Fibroblast of peridontal ligament (primary cell): ENCODE results near the gene FCHO1.
"Not testable (repeated sequence)": the region's sequence is repeated elsewhere in the genome, so short reads cannot be mapped to it uniquely, and the experiment has no call there.

Source experiments
- DNase-seq: peaks from one replicate; pipeline ENCODE4 v3.0.0-alpha.2; 2010; ENCODE audit errors: extremely low read depth

Gene FCHO1

DNA sequence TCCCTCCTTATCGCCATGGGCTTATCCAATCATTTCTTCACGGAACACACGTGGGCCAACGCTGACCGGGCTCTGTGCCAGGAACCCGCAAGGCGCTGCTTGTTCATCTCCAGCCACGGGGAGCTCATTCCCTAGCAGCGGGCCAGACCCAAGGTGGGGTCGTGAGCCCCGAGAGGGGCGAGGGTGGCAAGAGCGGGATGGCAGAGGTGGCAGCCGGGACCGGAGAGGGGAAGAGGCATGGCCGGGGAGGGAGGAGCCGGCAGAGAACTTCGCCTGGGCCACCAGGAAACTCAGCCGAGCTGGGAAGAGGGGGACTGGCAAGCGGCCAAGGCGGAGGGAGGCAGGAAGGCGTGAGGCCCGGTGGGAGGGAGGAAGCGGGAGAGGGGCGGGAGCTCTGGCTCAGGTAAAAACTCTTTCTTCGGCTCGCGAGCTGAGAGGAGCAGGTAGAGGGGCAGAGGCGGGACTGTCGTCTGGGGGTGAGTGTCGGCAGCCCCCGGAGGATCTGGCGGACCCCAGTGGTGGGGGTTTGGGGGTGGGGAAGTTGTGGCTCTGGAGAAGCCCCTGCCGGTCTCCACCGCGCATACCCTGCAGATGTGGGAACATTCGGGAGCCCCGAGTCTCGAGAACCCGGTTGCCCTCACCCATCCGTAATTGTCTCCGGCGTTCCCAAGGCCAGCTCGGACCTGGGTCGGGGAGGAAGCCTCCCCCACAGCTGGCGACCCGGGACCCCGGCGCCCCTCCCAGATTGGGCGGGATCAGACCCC, 43.6 kb downstream of the FCHO1 start, which contains the start of gene B3GNT3:
Gene B3GNT3 (plus strand): TSS at position 408 of the 764 bp plus-strand sequence. CDS start 12,670 bp downstream, outside the sequence.
- no peak for DNase-seq

DNA sequence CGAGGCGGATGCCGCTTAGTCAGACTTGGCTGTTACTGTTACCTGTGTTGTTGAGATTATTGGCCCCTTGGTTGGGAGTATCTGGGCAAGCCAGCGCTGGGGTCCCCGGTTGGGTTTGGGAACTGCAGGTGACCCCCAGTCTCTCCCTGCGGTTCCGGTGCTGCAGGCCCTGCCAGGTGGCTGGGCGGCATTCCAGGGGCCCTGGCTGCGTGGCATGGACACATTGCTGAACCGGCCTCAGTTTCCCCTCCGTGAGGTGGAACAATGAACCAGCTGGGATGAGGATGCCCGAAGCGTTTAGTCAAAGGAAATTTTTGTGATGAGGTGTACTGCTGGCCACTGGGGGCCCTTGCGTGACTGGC, 44.2 kb downstream of the FCHO1 start:
- DNase-seq, result no peak

DNA sequence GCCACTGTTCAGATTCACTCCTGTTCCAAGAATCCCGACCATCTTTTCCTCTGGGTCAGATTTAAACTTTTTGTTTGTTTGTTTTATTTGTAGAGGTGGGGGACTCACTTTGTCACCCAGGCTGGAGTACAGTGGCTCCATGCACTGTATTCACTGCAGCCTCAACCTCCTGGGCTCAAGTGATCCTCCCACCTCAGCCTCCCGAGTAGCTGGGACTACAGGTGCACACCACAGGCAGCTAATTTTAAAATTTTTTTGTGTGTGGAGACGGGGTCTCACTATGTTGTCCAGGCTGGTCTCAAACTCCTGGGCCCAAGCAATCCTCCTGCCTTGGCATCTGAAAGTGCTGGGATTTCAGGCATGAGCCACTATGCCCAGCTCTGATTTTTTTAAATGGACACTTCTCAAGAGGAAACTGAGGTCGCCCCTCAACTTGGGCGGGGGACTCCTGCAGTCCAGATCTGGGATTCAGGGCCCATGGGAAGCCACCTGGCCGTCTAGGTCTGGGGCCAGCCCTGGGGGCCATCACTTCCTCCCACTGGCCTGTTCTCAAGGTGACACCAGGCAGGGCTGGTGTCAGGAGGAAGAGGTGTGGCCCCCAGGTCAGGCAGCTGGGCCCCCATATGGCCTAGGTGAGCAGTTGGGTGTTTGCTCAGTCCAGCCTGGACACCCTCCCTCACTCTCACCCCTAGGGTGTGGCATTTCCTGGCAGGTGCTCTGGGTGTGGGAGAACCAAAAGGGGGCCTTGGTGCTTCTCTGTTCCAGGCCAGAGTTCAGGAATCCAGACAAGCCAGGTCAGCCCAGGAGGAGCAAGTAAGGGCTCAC, 44.9 kb downstream of the FCHO1 start:
- DNase-seq, result no peak

DNA sequence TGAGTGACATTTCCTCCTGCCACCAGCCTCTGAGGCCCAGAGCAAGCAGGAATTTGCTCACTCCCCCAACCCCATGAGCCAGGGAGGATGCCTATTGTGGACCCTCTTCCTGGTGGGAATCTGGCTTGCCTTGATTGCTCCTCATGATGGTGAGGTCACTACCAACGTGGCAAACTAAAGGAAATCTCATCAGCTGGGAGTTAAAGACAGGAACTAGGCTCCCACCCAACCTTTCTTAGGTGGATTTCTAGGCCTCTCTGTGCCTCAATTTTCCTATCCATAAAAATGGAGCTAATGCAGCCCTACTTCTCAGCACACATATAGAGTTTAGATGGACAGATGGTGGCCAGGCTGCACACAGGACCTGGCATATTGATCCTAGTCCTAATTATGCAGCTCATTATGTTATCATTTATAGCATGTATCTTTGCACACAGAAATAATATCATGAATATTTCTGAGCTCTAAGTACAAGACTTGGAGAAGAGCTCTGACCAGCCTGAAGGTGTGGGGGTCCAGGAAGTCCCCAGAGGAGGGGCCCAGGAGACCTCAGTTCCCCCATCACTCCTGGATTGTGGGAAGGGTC, 45.7 kb downstream of the FCHO1 start:
- no peak for DNase-seq

DNA sequence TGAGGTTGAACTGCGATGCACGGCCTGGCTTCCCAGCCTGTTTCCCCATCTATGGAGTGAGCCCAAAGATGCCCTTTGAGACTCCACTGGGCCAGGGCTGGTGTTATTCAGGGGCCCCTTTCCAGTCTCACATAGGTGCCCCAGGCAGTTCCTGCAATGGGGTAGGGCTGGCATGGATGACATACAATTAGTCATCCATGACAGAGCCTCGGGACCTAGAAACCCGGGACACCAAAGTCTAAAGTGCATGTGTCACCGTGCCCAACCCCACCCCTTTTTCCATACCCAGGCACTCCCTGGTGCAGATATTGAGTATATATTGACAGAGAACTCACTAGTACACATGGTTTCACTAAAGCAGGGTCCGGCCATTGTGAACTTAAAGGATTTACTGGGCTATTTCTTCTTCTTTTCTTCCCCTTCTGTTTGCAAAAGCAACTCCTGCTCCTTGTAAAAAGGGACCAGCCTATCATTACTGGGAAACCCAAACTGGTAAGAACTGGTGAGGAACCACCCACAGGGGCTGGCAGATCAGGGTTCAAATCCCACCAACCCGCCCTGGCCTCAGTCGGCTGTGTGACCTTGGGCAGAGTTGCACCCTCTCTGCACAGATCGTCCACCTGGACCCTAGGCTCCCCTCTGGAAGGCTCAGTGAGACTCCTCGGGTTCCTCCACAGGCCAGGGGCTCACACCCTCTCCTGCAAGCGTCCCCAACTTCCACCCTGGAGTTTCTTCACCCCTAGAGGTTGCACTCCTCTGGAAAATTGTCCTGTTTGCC, 46.3 kb downstream of the FCHO1 start:
- no peak for DNase-seq

DNA sequence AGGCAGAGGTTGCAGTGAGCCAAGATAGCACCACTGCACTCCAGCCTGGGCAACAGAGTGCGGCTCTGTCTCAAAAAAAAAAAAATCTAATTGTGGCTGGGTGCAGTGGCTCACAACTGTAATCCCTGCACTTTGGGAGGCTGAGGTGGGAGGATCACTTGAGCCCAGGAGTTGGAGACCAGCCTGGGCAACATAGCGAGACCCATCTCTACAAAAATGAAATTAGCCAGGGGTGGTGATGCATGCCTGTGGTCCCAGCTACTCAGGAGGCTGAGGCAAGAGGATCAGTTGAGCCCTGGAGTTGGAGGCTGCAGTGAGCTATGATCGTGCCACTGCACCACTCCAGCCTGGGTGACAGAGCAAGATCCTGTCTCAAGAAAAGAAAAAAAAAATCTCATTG, 47.3 kb downstream of the FCHO1 start:
- not testable (repeated sequence) for DNase-seq

DNA sequence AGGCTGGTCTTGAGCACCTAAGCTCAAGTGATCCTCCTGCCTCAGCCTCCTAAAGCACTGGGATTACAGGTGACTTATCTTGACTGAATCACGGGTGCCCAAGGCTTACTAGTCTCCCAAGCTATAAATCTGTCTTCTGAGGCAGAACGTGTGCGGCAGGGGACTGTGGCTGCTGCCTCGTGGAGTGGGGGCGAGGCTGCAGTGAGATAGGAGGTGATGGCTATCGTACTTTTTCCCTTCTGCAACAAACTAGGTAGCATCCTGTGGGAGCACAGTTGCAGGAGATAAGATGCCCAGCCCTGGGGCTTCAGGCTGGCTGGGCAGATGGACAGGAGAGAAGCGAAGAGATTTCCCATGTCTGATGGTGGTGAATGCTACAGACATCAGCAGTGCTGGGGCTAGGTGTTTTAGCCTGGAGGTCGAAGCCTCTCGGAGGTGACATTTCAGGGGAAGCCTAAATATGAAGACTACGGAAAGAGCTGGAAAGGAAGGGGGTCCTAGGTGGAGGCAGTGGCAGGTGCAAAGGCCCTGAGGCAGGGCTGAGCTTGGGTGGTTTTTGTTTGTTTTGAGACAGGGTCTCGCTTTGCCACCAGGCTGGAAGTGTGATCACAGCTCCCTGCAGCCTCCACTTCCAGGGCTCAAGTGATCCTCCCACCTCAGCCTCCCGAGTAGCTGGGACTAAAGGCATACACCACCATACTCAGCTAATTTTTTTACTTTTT, 51.0 kb downstream of the FCHO1 start:
- DNase-seq, result no peak

DNA sequence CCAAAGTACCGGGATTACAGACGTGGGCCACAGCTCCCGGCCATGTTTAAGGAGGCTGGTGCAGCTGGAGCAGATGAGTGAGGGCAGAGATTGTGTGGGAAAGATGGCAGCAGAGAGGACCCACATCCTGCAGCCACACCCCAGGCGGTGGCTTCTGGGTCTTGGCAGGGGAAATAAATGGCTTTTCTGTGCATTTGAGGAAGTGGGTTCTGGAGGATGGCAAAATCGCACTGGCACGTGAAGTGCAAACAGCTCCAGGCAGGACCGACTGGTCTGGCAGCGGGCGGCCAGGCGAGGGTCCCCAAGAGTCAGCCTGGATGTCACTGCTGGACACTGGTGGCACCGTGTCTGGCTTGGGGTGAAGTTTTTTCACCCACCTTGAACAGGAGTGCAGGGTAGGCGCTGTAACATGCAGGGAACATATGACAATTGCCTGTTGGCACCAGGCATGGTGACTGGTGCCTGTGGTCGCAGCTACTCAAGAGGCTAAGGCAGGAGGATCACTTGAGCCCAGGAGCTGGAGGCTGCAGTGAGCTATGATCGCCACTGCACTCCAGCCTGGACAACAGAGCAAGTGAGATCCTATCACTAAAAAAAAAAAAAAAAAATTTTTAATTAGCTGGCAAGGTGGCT, 52.1 kb downstream of the FCHO1 start:
- DNase-seq, result no peak

DNA sequence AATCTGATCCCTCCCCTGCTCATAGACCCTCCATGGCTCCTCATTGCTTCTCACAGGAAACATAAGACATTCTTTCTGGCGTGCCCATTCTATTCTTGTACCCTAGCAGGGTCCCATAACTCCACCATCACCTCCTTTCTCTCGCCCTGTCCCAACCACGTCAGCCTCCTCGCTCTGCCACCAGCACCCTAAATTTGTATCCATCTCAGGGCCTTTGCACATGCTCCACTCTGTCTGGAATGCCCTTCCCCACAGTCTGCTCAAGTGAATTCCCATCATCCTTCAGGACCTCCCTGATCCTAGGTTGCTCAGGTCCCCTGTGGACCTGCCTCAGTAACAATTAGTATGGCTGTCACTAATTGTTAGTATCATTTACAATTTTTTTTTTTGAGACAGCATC, 54.1 kb downstream of the FCHO1 start:
- DNase-seq, result no peak

DNA sequence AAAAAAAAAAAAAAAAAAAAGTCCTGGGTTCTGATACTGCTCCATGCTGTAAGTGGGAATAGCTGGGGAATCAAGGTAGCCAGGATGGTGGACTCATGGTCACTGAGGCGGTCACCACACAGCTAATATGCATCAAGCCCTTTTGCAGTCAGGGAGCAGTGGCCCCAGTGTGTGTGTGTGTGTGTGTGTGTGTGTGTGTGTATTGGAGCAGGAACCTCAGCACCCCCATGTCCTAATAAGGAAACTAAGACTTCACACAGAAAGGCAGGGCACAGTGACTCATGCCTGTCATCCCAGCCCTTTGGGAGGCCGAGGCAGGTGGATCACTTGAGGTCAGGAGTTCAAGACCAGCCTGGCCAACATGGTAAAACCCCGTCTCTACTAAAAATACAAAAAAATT, 55.7 kb downstream of the FCHO1 start:
- no peak for DNase-seq

DNA sequence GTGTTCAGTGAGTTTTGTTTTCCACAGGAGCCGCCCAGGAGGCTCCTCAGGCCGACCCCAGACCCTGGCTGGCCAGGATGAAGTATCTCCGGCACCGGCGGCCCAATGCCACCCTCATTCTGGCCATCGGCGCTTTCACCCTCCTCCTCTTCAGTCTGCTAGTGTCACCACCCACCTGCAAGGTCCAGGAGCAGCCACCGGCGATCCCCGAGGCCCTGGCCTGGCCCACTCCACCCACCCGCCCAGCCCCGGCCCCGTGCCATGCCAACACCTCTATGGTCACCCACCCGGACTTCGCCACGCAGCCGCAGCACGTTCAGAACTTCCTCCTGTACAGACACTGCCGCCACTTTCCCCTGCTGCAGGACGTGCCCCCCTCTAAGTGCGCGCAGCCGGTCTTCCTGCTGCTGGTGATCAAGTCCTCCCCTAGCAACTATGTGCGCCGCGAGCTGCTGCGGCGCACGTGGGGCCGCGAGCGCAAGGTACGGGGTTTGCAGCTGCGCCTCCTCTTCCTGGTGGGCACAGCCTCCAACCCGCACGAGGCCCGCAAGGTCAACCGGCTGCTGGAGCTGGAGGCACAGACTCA, 56.5 kb downstream of the FCHO1 start:
- DNase-seq, result no peak

DNA sequence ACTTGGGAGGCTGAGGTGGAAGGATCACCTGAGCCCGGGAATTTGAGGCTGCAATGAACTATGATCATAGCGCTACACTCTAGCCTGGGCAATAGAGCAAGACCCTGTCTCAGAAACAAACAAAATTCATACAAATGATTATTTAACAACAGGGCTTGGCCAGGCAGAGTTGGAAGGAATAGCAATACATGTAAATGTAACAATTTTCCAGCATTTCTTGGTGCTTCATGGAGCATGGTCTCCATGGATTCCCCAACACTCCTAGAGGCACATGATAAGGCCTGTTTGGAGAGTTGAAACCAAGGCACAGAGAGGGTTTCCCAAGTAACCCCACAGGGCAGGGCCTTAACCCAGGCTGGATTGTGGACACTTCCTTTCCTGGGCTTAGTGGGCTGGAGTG, 59.8 kb downstream of the FCHO1 start:
- no peak for DNase-seq

DNA sequence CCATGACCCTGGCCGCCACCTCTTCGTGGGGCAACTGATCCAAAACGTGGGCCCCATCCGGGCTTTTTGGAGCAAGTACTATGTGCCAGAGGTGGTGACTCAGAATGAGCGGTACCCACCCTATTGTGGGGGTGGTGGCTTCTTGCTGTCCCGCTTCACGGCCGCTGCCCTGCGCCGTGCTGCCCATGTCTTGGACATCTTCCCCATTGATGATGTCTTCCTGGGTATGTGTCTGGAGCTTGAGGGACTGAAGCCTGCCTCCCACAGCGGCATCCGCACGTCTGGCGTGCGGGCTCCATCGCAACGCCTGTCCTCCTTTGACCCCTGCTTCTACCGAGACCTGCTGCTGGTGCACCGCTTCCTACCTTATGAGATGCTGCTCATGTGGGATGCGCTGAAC, 60.4 kb downstream of the FCHO1 start:
- no peak for DNase-seq

DNA sequence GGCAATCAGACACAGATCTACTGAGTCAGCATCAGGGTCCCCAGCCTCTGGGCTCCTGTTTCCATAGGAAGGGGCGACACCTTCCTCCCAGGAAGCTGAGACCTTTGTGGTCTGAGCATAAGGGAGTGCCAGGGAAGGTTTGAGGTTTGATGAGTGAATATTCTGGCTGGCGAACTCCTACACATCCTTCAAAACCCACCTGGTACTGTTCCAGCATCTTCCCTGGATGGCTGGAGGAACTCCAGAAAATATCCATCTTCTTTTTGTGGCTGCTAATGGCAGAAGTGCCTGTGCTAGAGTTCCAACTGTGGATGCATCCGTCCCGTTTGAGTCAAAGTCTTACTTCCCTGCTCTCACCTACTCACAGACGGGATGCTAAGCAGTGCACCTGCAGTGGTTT, 60.8 kb downstream of the FCHO1 start:
- no peak for DNase-seq

DNA sequence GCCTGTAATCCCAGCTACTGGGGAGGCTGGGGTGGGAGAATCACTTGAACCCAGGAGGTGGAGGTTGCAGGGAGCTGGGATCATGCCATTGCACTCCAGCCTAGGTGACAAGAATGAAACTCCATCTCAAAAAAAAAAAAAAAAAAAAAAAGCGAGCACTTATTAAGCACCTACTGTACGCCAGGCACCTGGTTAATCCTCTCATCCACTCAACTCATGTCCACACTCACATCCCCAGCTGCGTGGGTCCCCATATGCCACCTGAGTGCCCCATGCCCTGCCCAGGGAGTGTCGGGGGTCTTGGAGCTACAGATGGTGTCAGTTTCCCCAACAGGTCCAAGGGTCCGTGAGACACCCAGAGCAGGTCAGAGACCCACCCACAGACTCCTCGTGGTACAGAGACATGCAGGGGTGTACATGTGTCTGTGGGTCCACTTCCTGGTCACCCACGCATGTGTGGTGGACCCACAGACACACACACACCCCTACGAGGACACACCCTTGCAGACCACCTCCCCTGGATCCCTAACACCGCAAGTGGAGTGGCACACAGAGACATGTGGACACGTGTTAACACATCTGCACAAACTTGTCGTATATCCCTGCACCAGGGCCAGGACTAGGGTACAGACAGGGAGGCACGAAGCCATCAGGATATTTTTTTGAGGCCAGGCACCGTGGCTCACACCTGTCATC, 66.5 kb downstream of the FCHO1 start:
- DNase-seq, result no peak

DNA sequence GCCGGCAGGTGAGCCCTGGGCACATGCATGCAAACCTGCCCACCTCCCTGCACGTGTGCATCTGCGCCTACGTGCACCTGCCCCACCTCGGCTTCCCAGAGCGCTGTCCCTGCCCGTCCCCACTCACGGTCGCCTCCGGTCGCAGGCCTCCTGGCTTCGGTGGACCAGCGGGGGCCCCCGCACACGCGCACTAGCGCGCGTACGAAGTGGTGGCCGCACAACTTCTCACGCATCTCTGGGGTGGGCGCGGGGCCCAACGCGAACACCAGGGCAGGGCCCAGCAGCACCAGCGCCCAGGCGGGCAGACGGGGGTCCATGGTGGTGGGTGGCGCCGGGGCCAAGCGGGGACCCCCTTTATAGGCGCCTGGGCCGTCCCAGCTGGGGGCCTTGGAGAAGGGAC, 69.9 kb downstream of the FCHO1 start, which contains the start of gene INSL3:
Gene INSL3 (minus strand): TSS at position 330 of the 400 bp plus-strand sequence. CDS start 13 bp downstream, at position 317.
- DNase-seq, result no peak

DNA sequence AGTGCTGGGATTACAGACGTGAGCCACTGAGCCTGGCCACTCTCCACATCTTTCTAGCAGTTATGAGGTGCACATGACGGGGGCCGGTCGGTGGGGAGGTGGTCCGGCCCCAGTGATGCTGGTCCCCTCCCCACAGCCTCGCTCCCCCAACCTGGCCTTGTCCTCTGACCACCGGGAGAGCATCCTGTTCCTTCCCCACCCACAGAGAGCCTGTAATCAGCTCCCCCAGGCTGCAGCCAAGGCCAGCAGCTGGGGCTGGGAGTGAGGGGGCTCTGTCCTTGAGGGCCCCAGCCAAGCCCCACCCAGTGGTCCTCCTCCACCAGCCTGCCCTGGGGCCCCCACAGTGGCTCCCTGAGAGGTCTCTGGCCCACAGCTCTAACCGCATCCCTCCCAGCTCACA, 73.1 kb downstream of the FCHO1 start:
- DNase-seq, result no peak

DNA sequence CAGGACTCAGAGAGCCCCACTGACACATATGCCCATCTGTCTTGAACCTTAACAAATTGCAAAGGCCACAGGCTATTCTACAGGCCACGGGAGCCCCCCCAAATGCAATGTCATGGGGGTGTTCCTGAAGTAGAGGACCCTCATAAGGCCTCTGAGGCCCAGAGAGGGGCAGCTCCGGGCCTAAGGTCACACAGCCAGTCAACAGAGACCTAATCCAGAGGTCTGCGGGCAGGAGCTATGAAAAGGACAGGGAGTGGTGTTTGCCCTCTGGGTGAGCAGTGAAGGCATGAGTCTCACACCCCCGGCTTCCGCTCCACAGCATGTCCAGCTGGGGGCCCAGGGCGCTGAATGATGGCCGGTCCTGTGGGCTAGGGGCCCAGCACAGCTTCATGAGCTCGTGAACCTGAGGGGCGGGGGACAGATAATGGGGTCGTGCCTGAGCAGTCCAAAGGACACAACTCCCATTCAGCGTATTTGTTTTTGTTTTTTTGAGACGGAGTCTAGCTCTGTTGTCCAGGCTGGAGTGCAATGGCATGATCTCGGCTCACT, 75.3 kb downstream of the FCHO1 start:
- no peak for DNase-seq

DNA sequence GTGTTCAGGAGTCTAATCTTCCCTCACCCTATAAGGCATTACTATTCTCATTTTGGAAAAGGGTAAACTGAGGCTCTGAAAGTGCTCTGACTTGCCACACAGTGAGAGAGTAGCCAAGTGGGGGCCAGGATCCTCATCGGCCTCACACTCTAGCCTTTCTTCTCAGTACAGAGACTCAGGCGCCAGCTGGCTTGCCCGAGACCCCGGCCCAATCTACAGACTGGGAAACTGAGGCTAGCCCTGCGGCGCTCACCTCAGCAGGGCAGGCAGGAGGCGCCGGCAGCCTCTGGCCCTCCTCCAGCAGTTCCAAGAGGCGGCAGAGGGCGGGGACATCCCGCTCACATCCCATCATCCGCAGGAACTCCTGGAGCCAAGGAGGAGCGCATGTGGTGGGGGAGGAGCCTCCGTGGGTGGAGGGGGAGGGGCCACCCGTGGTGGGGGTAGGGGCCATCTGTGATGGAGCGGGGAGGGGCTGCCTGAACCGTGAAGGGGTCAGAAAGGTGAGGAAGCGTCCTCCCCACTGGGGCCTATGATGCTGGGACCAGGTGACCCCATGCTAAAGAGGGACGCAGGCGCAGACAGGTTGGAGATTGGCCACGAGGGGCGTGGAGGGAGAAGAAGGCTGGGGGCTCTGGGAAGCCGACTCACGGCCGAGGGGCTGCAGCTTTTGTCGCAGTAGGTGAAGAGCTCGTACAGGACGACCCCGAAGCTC, 78.7 kb downstream of the FCHO1 start:
- no peak for DNase-seq
